ENCODE measurements around the gene CDHR3. TPM values are rescaled to one million over a fixed set of nuclear protein-coding genes. Genes with fewer than 3 reads are reported as not detected.
A peak's percentile ranks its signal among the peaks of the same experiment; 100 is the strongest.

The CDHR3 gene
- total and polyA plus RNA-seq, 2 of the 8 experiments (the other 6 are each of a cell fraction or from before 2014, with no cell fraction given), result 6.4 to 6.8 TPM

DNA sequence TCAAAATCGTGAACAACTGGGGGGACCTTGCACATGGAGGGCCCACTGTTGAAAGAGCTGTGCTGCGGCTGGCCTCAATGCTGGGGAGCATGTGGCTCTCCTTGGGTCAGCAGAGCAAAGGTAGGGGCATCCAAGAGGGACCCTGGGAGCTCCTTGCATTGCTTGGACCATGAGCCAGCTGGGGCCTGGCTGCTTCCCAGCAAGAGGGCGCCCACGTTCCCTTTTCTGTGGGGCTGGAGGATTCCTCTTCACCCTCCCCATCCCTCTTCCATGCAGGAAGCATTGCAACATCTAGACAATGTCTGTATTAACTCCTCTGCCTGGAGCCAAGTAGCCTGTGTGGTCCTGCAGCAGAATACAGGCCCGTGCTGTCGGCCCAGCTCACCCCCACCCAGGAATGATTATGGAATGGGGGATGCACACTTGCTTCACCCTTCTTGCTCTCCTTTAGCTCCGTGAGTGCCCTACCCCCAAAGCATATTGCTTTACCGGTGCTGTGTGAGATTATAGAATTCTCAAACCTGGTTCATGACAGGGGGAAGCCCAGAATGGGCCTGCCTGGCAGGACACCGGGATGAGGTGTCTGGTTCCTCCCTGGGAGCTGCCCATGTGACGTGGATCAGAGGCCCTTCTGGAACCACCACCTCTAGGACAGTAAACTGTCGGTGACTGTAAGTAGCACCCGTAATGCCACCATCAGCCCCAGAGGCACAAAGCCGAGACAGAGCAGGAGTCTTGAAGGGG is 87.1 kb downstream of the CDHR3 start:
- Histone ChIP-seq H4K8ac (ENCODE audit: extremely low read depth, insufficient read depth, low read length) (no peak overlapping the region; the same call in 1 of the 2 replicates), H3K56ac (replicated peaks; ENCODE audit: insufficient read length, low read depth, low read length) (no peak overlapping the region), H3K4me2 (ENCODE audit: insufficient read depth in 1 of 2, low read depth in 2 of 2, low read length in 2 of 2) (no peak overlapping the region), H3K79me1 (ENCODE audit: low read depth, low read length) (no peaks in the 10 kb centered on the region), H3K14ac (ENCODE audit: insufficient read length) (no peak overlapping the region), H3K23me2 (ENCODE audit: low read depth, low read length) (no peaks in the 10 kb centered on the region), H2BK20ac (ENCODE audit: low read length) (no peak overlapping the region), H2BK12ac (ENCODE audit: low read depth, low read length) (no peak overlapping the region), H3K4me3 (ENCODE audit: extremely low read depth in 1 of 4, insufficient read depth in 2 of 4, low read depth in 3 of 4, low read length in 4 of 4) (no peak overlapping the region), H3K9ac (replicated peaks in 1 of 4; ENCODE audit: extremely low read depth in 1 of 4, low read depth in 3 of 4, low read length in 3 of 4) (no peak overlapping the region), H3K79me2 (ENCODE audit: control insufficient read depth in 1 of 2, insufficient read depth in 2 of 2, low read length in 2 of 2) (no peaks in the 10 kb centered on the region), H2AFZ (ENCODE audit: low read length) (peak overlapping the region; percentile 49; the same call in 1 of the 2 replicates), H3K23ac (ENCODE audit: insufficient read length) (no peak overlapping the region), H3K27ac (ENCODE audit: low read depth, low read length) (no peak overlapping the region), H2AK5ac (ENCODE audit: low read depth, low read length) (no peak overlapping the region), H2BK5ac (ENCODE audit: low read depth, low read length) (no peak overlapping the region), H3K18ac (ENCODE audit: extremely low read depth, low read length) (no peak overlapping the region), H2BK120ac (replicated peaks; ENCODE audit: low read depth, low read length) (no peak overlapping the region), H2BK15ac (ENCODE audit: low read length) (no peak overlapping the region), H3K9me3 (ENCODE audit: insufficient read depth in 2 of 2, low read depth in 1 of 2, low read length in 1 of 2) (no peaks in the 10 kb centered on the region), H4K91ac (replicated peaks; ENCODE audit: insufficient read length, low read length) (no peak overlapping the region), H3K27me3 (replicated peaks in 1 of 4; ENCODE audit: control insufficient read depth in 3 of 4, extremely low read depth in 1 of 4, insufficient read depth in 3 of 4, low read length in 3 of 4) (no peaks in the 10 kb centered on the region), H4K20me1 (replicated peaks in 1 of 2; ENCODE audit: control insufficient read depth in 1 of 2, insufficient read depth in 2 of 2, low read length in 2 of 2) (no peaks in the 10 kb centered on the region), H3K36me3 (ENCODE audit: control insufficient read depth in 2 of 4, insufficient read depth in 4 of 4, low read length in 3 of 4) (no peaks in the 10 kb centered on the region), H4K5ac (ENCODE audit: insufficient read length, low read depth, low read length) (no peak overlapping the region), H3K4me1 (replicated peaks in 1 of 4; ENCODE audit: control insufficient read depth in 3 of 4, insufficient read depth in 4 of 4, low read length in 3 of 4) (peaks cover 0 to 8% (median under 1%) of the 10 kb centered on the region in 4 experiments; a peak in 3 of 7 replicates), H3K4ac (replicated peaks; ENCODE audit: insufficient read length, low read depth, low read length) (no peak overlapping the region)
- WGBS, 2 experiments (ENCODE audit: extremely low coverage in 1 of 2, insufficient coverage in 1 of 2, insufficient read length in 1 of 2, insufficient replicate concordance in 2 of 2, low coverage in 1 of 2, low lambda C conversion rate in 2 of 2, missing lambda C conversion rate in 1 of 2), result 80% methylated on average over 12 of the region's 13 CpGs; no CpG with 5 or more reads in 1 of the 2 experiments
- peak; percentile 67 for TF ChIP-seq CEBPB (IDR thresholded peaks at IDR 0.05; ENCODE audit: low read depth, low read length)
- no peak for TF ChIP-seq TEAD4 (IDR thresholded peaks at IDR 0.05; ENCODE audit: low read depth, low read length)
- TF ChIP-seq, protein P1, sequence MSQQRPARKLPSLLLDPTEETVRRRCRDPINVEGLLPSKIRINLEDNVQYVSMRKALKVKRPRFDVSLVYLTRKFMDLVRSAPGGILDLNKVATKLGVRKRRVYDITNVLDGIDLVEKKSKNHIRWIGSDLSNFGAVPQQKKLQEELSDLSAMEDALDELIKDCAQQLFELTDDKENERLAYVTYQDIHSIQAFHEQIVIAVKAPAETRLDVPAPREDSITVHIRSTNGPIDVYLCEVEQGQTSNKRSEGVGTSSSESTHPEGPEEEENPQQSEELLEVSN (IDR thresholded peaks at IDR 0.05), result peak; percentile 66
- TF ChIP-seq, protein P2, sequence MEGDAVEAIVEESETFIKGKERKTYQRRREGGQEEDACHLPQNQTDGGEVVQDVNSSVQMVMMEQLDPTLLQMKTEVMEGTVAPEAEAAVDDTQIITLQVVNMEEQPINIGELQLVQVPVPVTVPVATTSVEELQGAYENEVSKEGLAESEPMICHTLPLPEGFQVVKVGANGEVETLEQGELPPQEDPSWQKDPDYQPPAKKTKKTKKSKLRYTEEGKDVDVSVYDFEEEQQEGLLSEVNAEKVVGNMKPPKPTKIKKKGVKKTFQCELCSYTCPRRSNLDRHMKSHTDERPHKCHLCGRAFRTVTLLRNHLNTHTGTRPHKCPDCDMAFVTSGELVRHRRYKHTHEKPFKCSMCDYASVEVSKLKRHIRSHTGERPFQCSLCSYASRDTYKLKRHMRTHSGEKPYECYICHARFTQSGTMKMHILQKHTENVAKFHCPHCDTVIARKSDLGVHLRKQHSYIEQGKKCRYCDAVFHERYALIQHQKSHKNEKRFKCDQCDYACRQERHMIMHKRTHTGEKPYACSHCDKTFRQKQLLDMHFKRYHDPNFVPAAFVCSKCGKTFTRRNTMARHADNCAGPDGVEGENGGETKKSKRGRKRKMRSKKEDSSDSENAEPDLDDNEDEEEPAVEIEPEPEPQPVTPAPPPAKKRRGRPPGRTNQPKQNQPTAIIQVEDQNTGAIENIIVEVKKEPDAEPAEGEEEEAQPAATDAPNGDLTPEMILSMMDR (IDR thresholded peaks at IDR 0.05; ENCODE audit: control extremely low read depth in 1 of 3, insufficient read depth in 1 of 3, low read depth in 1 of 3, low read length in 3 of 3), result peak; percentile 45 to 52 (median 49)
- TF ChIP-seq RAD21 (IDR thresholded peaks at IDR 0.05 in 1 of 2, conservative IDR thresholded peaks at IDR 0.05 in 1 of 2; ENCODE audit: low read depth in 2 of 2, low read length in 2 of 2), result peak; percentile 49 to 57
- TF ChIP-seq, protein P3, sequence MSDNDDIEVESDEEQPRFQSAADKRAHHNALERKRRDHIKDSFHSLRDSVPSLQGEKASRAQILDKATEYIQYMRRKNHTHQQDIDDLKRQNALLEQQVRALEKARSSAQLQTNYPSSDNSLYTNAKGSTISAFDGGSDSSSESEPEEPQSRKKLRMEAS (IDR thresholded peaks at IDR 0.05), result peak; percentile 67
- TF ChIP-seq KDM5A (IDR thresholded peaks at IDR 0.05; ENCODE audit: low read length), result no peak
- no peak for TF ChIP-seq SIN3A (conservative IDR thresholded peaks at IDR 0.05 in 1 of 2, IDR thresholded peaks at IDR 0.05 in 1 of 2; ENCODE audit: low read depth in 1 of 2, low read length in 2 of 2)
- ChIA-PET CTCF (ENCODE audit: partially characterized antibody) (interaction anchor here (0.8 to 3.4 kb wide), 27 partner anchors 9 to 470 kb away, joined by 3 to 34 read pairs (median 4); no protein-coding TSS in a partner anchor), POLR2A (ENCODE audit: partially characterized antibody) (no interaction called here)
- FAIRE-seq (no peak), DNase-seq (ENCODE audit: low read depth in 1 of 2, low spot score in 2 of 2) (no peak)
